HL-60 (cell line): ENCODE results near the gene CDHR4.

Experiments used
- DNase-seq, 2 experiments: peaks; one replicate each; pipeline ENCODE4 v3.0.0-alpha.2; 2010 to 2020; ENCODE audit warnings: low read depth in 1 of 2, low spot score in 1 of 2
- H3K27ac ChIP-seq: fragments of 250-450 bp; sonication (Bioruptor Pico); replicated peaks from 2 replicates; pipeline ENCODE4 v1.5.1; 2020; ENCODE audit warnings: mild to moderate bottlenecking, moderate library complexity
- H3K27me3 ChIP-seq: fragments of 250-450 bp; sonication (Bioruptor Pico); 2 replicates; pipeline ENCODE4 v1.5.1; 2021; ENCODE audit warnings: mild to moderate bottlenecking, moderate library complexity; ENCODE audit not compliant: insufficient read depth, poor library complexity, severe bottlenecking
- H3K4me3 ChIP-seq: replicated peaks from 2 replicates; pipeline ENCODE4 v1.5.1; 2011; ENCODE audit warnings: mild to moderate bottlenecking, control low read depth, low read length; ENCODE audit not compliant: insufficient read depth
- CTCF ChIP-seq: IDR thresholded peaks from one replicate; pipeline ENCODE4 v1.5.1; 2011; ENCODE audit warnings: low read length, control low read depth, inconsistent platforms; ENCODE audit not compliant: insufficient read depth
- GABPA ChIP-seq: IDR thresholded peaks from 2 replicates; pipeline ENCODE4 v1.6.1; 2012; ENCODE audit warnings: low read depth
- POLR2AphosphoS5 ChIP-seq: IDR thresholded peaks from 2 replicates; pipeline ENCODE4 v1.6.1; 2012; ENCODE audit warnings: low read depth
- SPI1 ChIP-seq: IDR thresholded peaks from 2 replicates; pipeline ENCODE4 v1.6.1; 2012; ENCODE audit warnings: low read depth, mild to moderate bottlenecking, borderline replicate concordance
- TF ChIP-seq, protein P1 (sequence below): IDR thresholded peaks from 2 replicates; pipeline ENCODE4 v1.6.1; 2012; ENCODE audit warnings: low read depth; ENCODE audit not compliant: insufficient replicate concordance

CDHR4 gene

DNA sequence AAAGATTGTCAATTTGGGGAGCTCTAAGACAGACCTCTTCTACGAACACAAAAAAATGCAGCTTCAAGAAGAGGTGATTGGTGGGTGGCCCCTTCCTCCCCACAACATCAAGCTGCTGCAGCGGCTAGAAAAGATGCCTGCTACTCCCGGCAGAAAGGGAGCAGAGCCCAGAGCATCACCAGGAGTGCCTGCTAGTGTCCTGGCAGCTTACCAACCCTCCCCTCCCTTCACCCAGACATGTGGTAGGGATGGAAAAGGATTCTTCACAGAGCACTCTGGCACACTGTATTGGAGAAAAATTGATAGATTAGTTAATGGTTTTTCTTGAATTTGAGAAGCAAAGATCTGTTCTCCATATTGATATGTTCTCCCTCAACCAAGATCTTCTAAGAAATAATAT is 24.1 kb downstream of the CDHR4 start:
- Histone ChIP-seq H3K4me3 (no peak overlapping the region), H3K27me3 (no peaks in the 10 kb centered on the region), H3K27ac (no peak overlapping the region)
- DNase-seq = no peak
- TF ChIP-seq CTCF (no peak), SPI1 (no peak), GABPA (no peak), POLR2AphosphoS5 (no peak)

GRCh38 chr3:49772703-49773102 is 27.0 kb downstream of the CDHR4 start:
- Histone ChIP-seq H3K27ac (no peak overlapping the region), H3K27me3 (no peaks in the 10 kb centered on the region), H3K4me3 (no peak overlapping the region)
- TF ChIP-seq SPI1 (no peak), POLR2AphosphoS5 (no peak), GABPA (no peak), CTCF (no peak)
- TF ChIP-seq, protein P1, sequence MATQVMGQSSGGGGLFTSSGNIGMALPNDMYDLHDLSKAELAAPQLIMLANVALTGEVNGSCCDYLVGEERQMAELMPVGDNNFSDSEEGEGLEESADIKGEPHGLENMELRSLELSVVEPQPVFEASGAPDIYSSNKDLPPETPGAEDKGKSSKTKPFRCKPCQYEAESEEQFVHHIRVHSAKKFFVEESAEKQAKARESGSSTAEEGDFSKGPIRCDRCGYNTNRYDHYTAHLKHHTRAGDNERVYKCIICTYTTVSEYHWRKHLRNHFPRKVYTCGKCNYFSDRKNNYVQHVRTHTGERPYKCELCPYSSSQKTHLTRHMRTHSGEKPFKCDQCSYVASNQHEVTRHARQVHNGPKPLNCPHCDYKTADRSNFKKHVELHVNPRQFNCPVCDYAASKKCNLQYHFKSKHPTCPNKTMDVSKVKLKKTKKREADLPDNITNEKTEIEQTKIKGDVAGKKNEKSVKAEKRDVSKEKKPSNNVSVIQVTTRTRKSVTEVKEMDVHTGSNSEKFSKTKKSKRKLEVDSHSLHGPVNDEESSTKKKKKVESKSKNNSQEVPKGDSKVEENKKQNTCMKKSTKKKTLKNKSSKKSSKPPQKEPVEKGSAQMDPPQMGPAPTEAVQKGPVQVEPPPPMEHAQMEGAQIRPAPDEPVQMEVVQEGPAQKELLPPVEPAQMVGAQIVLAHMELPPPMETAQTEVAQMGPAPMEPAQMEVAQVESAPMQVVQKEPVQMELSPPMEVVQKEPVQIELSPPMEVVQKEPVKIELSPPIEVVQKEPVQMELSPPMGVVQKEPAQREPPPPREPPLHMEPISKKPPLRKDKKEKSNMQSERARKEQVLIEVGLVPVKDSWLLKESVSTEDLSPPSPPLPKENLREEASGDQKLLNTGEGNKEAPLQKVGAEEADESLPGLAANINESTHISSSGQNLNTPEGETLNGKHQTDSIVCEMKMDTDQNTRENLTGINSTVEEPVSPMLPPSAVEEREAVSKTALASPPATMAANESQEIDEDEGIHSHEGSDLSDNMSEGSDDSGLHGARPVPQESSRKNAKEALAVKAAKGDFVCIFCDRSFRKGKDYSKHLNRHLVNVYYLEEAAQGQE = no peak
- no peak for DNase-seq

DNA sequence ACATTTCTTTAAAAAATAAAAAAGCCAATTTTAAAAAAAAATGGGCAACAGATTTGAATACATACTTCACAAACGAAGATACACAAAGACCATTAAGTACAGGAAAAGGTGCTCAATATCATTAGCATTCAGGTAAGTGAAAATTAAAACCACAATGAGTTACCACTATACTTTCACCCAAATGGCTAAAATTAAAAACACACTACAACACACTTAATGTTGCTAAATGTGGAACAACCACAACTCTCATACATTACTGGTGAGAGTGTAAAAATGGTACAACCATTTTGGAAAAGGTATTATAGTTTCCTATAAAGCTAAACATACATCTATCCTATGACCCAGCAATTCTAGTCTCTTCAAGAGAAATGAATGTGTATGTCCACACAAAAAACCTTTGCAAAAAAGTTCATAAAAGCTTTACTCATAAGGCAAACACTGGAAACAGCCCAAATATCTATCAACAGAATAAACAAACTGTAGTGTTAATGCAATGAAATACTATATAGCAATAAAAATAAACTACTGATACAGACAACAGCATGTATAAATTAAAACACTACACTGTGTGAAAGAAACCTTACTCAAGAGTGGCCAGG is 28.2 kb downstream of the CDHR4 start:
- TF ChIP-seq POLR2AphosphoS5 = no peak
- TF ChIP-seq CTCF = no peak
- TF ChIP-seq SPI1 = no peak
- TF ChIP-seq, protein P1 = no peak
- no peak for TF ChIP-seq GABPA
- no peaks in the 10 kb centered on the region for H3K27me3 ChIP-seq

DNA sequence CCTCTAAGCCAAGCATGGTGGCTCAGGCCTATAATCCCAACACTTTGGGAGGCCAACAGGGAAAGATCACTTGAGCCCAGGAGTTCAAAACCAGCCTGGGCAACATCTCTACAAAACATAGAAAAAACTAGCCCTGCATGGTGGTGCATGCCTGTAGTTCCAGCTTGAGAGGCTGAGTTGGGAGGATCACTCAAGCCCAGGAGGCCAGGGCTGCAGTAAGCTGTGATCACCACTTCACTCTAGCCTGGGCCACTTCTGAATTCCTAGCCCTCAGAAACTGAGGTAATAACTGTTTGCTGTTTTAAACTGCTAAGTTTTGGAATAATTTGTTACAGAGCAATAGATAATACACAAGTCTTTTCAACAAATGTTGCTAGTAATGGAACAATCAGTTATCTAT is 29.7 kb downstream of the CDHR4 start:
- TF ChIP-seq SPI1 (no peak), CTCF (no peak), POLR2AphosphoS5 (no peak), GABPA (no peak)
- TF ChIP-seq, protein P1 = no peak
- no peak overlapping the region for H3K27ac ChIP-seq
- no peak overlapping the region for H3K4me3 ChIP-seq
- H3K27me3 ChIP-seq = no peaks in the 10 kb centered on the region
- DNase-seq = no peak

More for the DNA sequence above, 28.2 kb downstream of the CDHR4 start:
- Histone ChIP-seq H3K4me3 (no peak overlapping the region), H3K27ac (no peak overlapping the region)
- DNase-seq = no peak
